Activated naive CD4-positive, alpha-beta T cell treated with anti-CD3 and anti-CD28 coated beads for 36 hours (primary cell): ENCODE measurements around the gene EDRF1. TPM values are rescaled to one million over a fixed set of nuclear protein-coding genes. Genes with fewer than 3 reads are reported as not detected.

Experiments
- CTCF ChIA-PET: fragments of 350-600 bp; sonication (Branson Sonifier 250); formaldehyde crosslinking; loops from one replicate; lab custom pipeline; 2021; ENCODE audit warnings: antibody characterized with exemption; lab: Charles Lee
- DNase-seq: peaks from one replicate; pipeline ENCODE4 v3.0.0-alpha.2; 2020
- H3K27ac Mint-ChIP-seq: one replicate; pipeline ENCODE4 v1.8.0; 2021; ENCODE audit warnings: mild to moderate bottlenecking, mixed read lengths
- H3K27me3 Mint-ChIP-seq: one replicate; pipeline ENCODE4 v1.8.0; 2021; ENCODE audit warnings: low read depth, mixed read lengths
- H3K36me3 Mint-ChIP-seq: one replicate; pipeline ENCODE4 v1.8.0; 2021; ENCODE audit warnings: low read depth, mixed read lengths
- H3K4me1 Mint-ChIP-seq: one replicate; pipeline ENCODE4 v1.8.0; 2021; ENCODE audit warnings: low read depth, mixed read lengths
- H3K4me3 Mint-ChIP-seq: one replicate; pipeline ENCODE4 v1.8.0; 2021; ENCODE audit warnings: mild to moderate bottlenecking, moderate library complexity, mixed read lengths
- H3K9me3 Mint-ChIP-seq: one replicate; pipeline ENCODE4 v1.8.0; 2021; ENCODE audit warnings: mixed read lengths
- intact Hi-C: fragments of 100-400 bp; cut with micrococcal nuclease; formaldehyde crosslinking; loops from one replicate; pipeline ENCODE4 v1.15.1; 2023
- total RNA-seq, 2 experiments: library from RNA; stranded (reverse); gene quantifications; one replicate each; pipeline ENCODE4 v1.2.3, GENCODE V29; 2021

EDRF1 gene
- total RNA-seq, 2 experiments from 2014 or later: 24.0 to 25.0 TPM

- Mint-ChIP-seq H3K27me3 (no peaks in the 10 kb centered on the region), H3K4me3 (no peak overlapping the region), H3K4me1 (peaks cover 16% of the 10 kb centered on the region), H3K27ac (no peak overlapping the region), H3K36me3 (peaks cover 15% of the 10 kb centered on the region), H3K9me3 (no peaks in the 10 kb centered on the region)
- CTCF ChIA-PET: no interaction called here
- DNase-seq: no peak
- intact Hi-C loops: no loop called here
Observed at GRCh38 chr10:125788156-125789034, 68.9 kb downstream of the EDRF1 start.

GRCh38 chr10:125792342-125793300 is 73.1 kb downstream of the EDRF1 start:
- intact Hi-C loops: no loop called here
- H3K27ac Mint-ChIP-seq: no peak overlapping the region
- CTCF ChIA-PET: no interaction called here
- peaks cover 16% of the 10 kb centered on the region for H3K4me1 Mint-ChIP-seq
- DNase-seq: no peak
- no peaks in the 10 kb centered on the region for H3K9me3 Mint-ChIP-seq
- peaks cover 23% of the 10 kb centered on the region for H3K36me3 Mint-ChIP-seq
- H3K27me3 Mint-ChIP-seq: no peaks in the 10 kb centered on the region
- H3K4me3 Mint-ChIP-seq: no peak overlapping the region

GRCh38 chr10:125795128-125795527 is 75.6 kb downstream of the EDRF1 start:
- peaks cover under 1% of the 10 kb centered on the region for H3K4me1 Mint-ChIP-seq
- CTCF ChIA-PET: no interaction called here
- peaks cover 18% of the 10 kb centered on the region for H3K36me3 Mint-ChIP-seq
- H3K27me3 Mint-ChIP-seq: no peaks in the 10 kb centered on the region
- no peak overlapping the region for H3K4me3 Mint-ChIP-seq
- no peak overlapping the region for H3K27ac Mint-ChIP-seq
- no peak for DNase-seq
- intact Hi-C loops: no loop called here
- H3K9me3 Mint-ChIP-seq: no peaks in the 10 kb centered on the region

GRCh38 chr10:125795637-125796190 is 76.2 kb downstream of the EDRF1 start:
- Mint-ChIP-seq H3K4me3 (no peak overlapping the region), H3K9me3 (no peaks in the 10 kb centered on the region), H3K27ac (no peak overlapping the region), H3K36me3 (peaks cover 16% of the 10 kb centered on the region), H3K27me3 (no peaks in the 10 kb centered on the region), H3K4me1 (no peaks in the 10 kb centered on the region)
- CTCF ChIA-PET: no interaction called here
- intact Hi-C loops: no loop called here
- no peak for DNase-seq

GRCh38 chr10:125797424-125797823 is 77.9 kb downstream of the EDRF1 start:
- CTCF ChIA-PET: interaction anchor here (0.8 kb wide), 1 partner anchor 13 kb away, joined by 3 read pairs; no protein-coding TSS in a partner anchor
- H3K4me3 Mint-ChIP-seq: no peak overlapping the region

DNA sequence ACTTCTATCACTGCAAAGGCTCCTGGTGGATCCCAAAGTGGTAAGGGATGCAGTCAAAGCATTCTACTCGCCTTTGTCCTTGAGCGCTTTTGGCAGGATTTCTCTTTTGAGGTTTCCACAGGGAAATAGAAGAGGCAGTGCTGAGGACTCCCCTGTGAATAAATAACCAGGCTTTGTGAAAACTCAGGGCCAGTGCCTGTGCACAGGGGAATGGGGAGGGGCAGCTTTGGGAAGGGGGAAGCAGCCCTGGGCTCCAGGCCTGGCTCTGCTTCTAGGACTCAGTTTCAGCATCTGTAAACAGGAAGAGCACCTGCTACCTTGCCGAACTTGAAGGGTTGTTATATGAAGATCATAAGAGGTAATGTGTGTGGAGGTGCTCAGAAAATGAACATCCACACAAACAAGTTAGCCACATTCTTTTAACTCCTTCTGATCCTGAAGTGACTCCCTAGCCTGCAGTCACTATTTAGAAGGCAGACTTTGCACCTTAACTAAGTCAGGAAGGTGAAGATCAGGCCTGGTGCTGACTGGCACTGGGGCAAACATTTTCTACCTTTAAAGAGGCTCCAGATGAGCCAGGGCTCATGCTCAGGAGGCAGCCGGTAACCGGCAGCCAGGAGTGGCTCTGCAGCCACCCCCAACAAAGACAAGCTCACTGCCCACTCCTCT is 78.6 kb downstream of the EDRF1 start:
- Mint-ChIP-seq H3K4me1 (no peaks in the 10 kb centered on the region), H3K36me3 (peaks cover 12% of the 10 kb centered on the region), H3K27ac (no peak overlapping the region), H3K27me3 (no peaks in the 10 kb centered on the region), H3K4me3 (no peak overlapping the region), H3K9me3 (no peaks in the 10 kb centered on the region)
- CTCF ChIA-PET: no interaction called here
- intact Hi-C loops: no loop called here
- DNase-seq: no peak

More at GRCh38 chr10:125797424-125797823, 77.9 kb downstream of the EDRF1 start:
- DNase-seq: no peak
- peaks cover 12% of the 10 kb centered on the region for H3K36me3 Mint-ChIP-seq
- intact Hi-C loops: no loop called here
- no peaks in the 10 kb centered on the region for H3K9me3 Mint-ChIP-seq
- no peaks in the 10 kb centered on the region for H3K27me3 Mint-ChIP-seq
- H3K4me1 Mint-ChIP-seq: no peaks in the 10 kb centered on the region
- no peak overlapping the region for H3K27ac Mint-ChIP-seq

- H3K27ac Mint-ChIP-seq: no peak overlapping the region
- DNase-seq: no peak
- H3K4me1 Mint-ChIP-seq: no peaks in the 10 kb centered on the region
- peaks cover 4% of the 10 kb centered on the region for H3K36me3 Mint-ChIP-seq
- H3K27me3 Mint-ChIP-seq: no peaks in the 10 kb centered on the region
- no peak overlapping the region for H3K4me3 Mint-ChIP-seq
- intact Hi-C loops: no loop called here
- CTCF ChIA-PET: no interaction called here
- no peaks in the 10 kb centered on the region for H3K9me3 Mint-ChIP-seq
Observed at GRCh38 chr10:125799451-125800182, 80.1 kb downstream of the EDRF1 start.

- Mint-ChIP-seq H3K36me3 (peaks cover 8% of the 10 kb centered on the region), H3K4me1 (no peaks in the 10 kb centered on the region), H3K9me3 (no peaks in the 10 kb centered on the region), H3K4me3 (no peak overlapping the region), H3K27me3 (no peaks in the 10 kb centered on the region), H3K27ac (no peak overlapping the region)
- DNase-seq: no peak
- CTCF ChIA-PET: no interaction called here
- intact Hi-C loops: no loop called here
Observed at GRCh38 chr10:125801574-125801973, 82.1 kb downstream of the EDRF1 start.

DNA sequence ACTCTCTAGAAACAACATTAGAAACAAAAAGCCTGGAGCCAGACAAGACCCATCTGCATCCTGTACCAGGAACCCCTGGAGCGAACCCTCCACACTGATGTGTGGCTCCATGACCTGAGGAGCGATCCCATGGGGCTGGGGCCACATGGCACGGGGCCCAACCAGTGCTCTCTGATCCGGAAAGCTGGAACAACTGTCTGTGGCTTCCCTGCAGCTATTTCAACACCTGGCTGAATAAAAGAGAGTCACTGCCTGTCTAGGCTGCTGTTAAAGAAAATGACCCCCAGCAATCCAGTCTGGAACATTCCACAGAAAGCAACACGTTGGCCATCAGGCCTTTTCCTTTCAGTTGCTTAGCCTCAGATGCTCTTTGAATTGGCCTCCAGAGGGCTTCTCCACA is 82.6 kb downstream of the EDRF1 start:
- H3K36me3 Mint-ChIP-seq: peaks cover 11% of the 10 kb centered on the region
- no peak for DNase-seq
- intact Hi-C loops: no loop called here
- no peaks in the 10 kb centered on the region for H3K4me1 Mint-ChIP-seq
- no peaks in the 10 kb centered on the region for H3K27me3 Mint-ChIP-seq
- CTCF ChIA-PET: no interaction called here
- H3K27ac Mint-ChIP-seq: no peak overlapping the region
- no peaks in the 10 kb centered on the region for H3K9me3 Mint-ChIP-seq
- no peak overlapping the region for H3K4me3 Mint-ChIP-seq

DNA sequence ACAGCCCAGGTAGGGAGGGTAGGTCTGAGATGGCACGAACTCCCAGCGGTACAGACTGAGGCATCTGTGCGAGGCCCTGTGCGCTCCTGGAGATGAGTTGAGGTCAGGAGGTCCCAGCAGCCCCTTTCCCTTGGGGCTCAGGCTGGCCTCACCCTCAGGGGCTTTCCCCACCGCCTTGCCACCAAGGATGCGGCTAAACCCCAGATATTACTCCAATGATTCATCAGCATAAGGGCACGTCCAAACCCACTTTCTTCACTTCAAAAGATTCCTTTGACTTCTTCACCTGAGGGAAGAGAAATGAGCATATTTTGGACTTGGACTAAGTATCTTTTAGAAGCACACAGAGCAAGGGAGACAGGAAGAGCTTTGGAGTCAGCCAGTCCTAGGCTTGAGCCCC is 83.2 kb downstream of the EDRF1 start:
- no peak for DNase-seq
- H3K27ac Mint-ChIP-seq: no peak overlapping the region
- no peaks in the 10 kb centered on the region for H3K27me3 Mint-ChIP-seq
- H3K4me3 Mint-ChIP-seq: no peak overlapping the region
- H3K9me3 Mint-ChIP-seq: no peaks in the 10 kb centered on the region
- peaks cover 11% of the 10 kb centered on the region for H3K36me3 Mint-ChIP-seq
- intact Hi-C loops: no loop called here
- no peaks in the 10 kb centered on the region for H3K4me1 Mint-ChIP-seq
- CTCF ChIA-PET: no interaction called here

- Mint-ChIP-seq H3K4me1 (no peaks in the 10 kb centered on the region), H3K9me3 (no peaks in the 10 kb centered on the region), H3K4me3 (no peak overlapping the region), H3K36me3 (peaks cover 24% of the 10 kb centered on the region), H3K27me3 (no peaks in the 10 kb centered on the region), H3K27ac (no peak overlapping the region)
- DNase-seq: no peak
- intact Hi-C loops: no loop called here
- CTCF ChIA-PET: no interaction called here
Observed at GRCh38 chr10:125808047-125808446, 88.5 kb downstream of the EDRF1 start.
